Peyer's patch (tissue), 4 donors: ENCODE measurements around the gene PROM1. TPM values are rescaled to one million over a fixed set of nuclear protein-coding genes. Genes with fewer than 3 reads are reported as not detected.

Experiments
- DNase-seq, 3 donors: peaks; one replicate each; pipeline ENCODE4 v3.0.0-alpha.2; 2017 to 2019
- H3K27ac ChIP-seq, 4 donors: fragments of 200-600 bp; sonication (generic); one replicate each; pipeline ENCODE4 v1.5.1; 2016 to 2019
- H3K27me3 ChIP-seq, 2 donors: fragments of 200-600 bp; sonication (generic); one replicate each; pipeline ENCODE4 v1.5.1; 2019
- H3K36me3 ChIP-seq, 3 donors: fragments of 200-600 bp; sonication (generic); one replicate each; pipeline ENCODE4 v1.5.1; 2016 to 2019
- H3K4me1 ChIP-seq, 4 donors: fragments of 200-600 bp; sonication (generic); one replicate each; pipeline ENCODE4 v1.5.1; 2016 to 2019
- H3K4me3 ChIP-seq, 4 donors: fragments of 200-600 bp; sonication (generic); 1 replicate in 3 of 4; 2 replicates in 1 of 4; pipeline ENCODE4 v1.5.1; 2016 to 2019; ENCODE audit warnings: mild to moderate bottlenecking in 1 of 4
- H3K9me3 ChIP-seq, 4 donors: fragments of 200-600 bp; sonication (generic); one replicate each; pipeline ENCODE4 v1.5.1; 2016 to 2019; ENCODE audit warnings: mild to moderate bottlenecking in 1 of 4
- POLR2A ChIP-seq, 2 donors: fragments of 450-650 bp; IDR thresholded peaks; one replicate each; pipeline ENCODE4 v1.5.1; 2017; ENCODE audit warnings: antibody characterized with exemption in 2 of 2, mild to moderate bottlenecking in 2 of 2, moderate library complexity in 2 of 2
- total RNA-seq, 4 donors: library from RNA; depleted of rRNA; stranded (reverse); fragments of >200 nt; gene quantifications; one replicate each; pipeline ENCODE4 v1.1.0, GENCODE V29; 2016
- TF ChIP-seq, protein P1 (sequence below), 6 experiments: fragments of 450-650 bp in 4 of 6; fragments of 200-600 bp in 2 of 6; sonication (generic) in 1 of 6; IDR thresholded peaks; one replicate each; pipeline ENCODE4 v1.5.1; 2017 to 2019; ENCODE audit warnings: antibody characterized with exemption in 6 of 6, mild to moderate bottlenecking in 3 of 6, moderate library complexity in 1 of 6

The PROM1 gene
- total RNA-seq, 4 donors from 2014 or later: 33.8 to 128 (median 58.9) TPM

GRCh38 chr4:16114546-16114945, 30.7 kb upstream of the PROM1 start:
- no peaks in the 10 kb centered on the region for H3K4me1 ChIP-seq
- no peak for TF ChIP-seq POLR2A (IDR thresholded peaks at IDR 0.05)
- TF ChIP-seq, protein P1, sequence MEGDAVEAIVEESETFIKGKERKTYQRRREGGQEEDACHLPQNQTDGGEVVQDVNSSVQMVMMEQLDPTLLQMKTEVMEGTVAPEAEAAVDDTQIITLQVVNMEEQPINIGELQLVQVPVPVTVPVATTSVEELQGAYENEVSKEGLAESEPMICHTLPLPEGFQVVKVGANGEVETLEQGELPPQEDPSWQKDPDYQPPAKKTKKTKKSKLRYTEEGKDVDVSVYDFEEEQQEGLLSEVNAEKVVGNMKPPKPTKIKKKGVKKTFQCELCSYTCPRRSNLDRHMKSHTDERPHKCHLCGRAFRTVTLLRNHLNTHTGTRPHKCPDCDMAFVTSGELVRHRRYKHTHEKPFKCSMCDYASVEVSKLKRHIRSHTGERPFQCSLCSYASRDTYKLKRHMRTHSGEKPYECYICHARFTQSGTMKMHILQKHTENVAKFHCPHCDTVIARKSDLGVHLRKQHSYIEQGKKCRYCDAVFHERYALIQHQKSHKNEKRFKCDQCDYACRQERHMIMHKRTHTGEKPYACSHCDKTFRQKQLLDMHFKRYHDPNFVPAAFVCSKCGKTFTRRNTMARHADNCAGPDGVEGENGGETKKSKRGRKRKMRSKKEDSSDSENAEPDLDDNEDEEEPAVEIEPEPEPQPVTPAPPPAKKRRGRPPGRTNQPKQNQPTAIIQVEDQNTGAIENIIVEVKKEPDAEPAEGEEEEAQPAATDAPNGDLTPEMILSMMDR (IDR thresholded peaks at IDR 0.05): no peak
- no peak for DNase-seq
- no peaks in the 10 kb centered on the region for H3K36me3 ChIP-seq
- H3K27me3 ChIP-seq: no peaks in the 10 kb centered on the region
- H3K27ac ChIP-seq: no peak overlapping the region
- no peak overlapping the region for H3K4me3 ChIP-seq
- H3K9me3 ChIP-seq: no peaks in the 10 kb centered on the region

- Histone ChIP-seq H3K9me3 (no peaks in the 10 kb centered on the region), H3K27me3 (no peaks in the 10 kb centered on the region), H3K4me1 (no peaks in the 10 kb centered on the region), H3K36me3 (no peaks in the 10 kb centered on the region), H3K4me3 (no peak overlapping the region), H3K27ac (no peak overlapping the region)
- TF ChIP-seq, protein P1 (IDR thresholded peaks at IDR 0.05): no peak
- TF ChIP-seq POLR2A (IDR thresholded peaks at IDR 0.05): no peak
- DNase-seq: no peak
Observed at GRCh38 chr4:16113741-16114140, 29.9 kb upstream of the PROM1 start.

- DNase-seq: no peak
- H3K4me1 ChIP-seq: no peaks in the 10 kb centered on the region
- no peaks in the 10 kb centered on the region for H3K9me3 ChIP-seq
- H3K27me3 ChIP-seq: no peaks in the 10 kb centered on the region
- no peak for TF ChIP-seq POLR2A (IDR thresholded peaks at IDR 0.05)
- TF ChIP-seq, protein P1 (IDR thresholded peaks at IDR 0.05): no peak
- no peak overlapping the region for H3K4me3 ChIP-seq
- no peak overlapping the region for H3K27ac ChIP-seq
- H3K36me3 ChIP-seq: no peaks in the 10 kb centered on the region
Observed at GRCh38 chr4:16111533-16111932, 27.7 kb upstream of the PROM1 start.

DNA sequence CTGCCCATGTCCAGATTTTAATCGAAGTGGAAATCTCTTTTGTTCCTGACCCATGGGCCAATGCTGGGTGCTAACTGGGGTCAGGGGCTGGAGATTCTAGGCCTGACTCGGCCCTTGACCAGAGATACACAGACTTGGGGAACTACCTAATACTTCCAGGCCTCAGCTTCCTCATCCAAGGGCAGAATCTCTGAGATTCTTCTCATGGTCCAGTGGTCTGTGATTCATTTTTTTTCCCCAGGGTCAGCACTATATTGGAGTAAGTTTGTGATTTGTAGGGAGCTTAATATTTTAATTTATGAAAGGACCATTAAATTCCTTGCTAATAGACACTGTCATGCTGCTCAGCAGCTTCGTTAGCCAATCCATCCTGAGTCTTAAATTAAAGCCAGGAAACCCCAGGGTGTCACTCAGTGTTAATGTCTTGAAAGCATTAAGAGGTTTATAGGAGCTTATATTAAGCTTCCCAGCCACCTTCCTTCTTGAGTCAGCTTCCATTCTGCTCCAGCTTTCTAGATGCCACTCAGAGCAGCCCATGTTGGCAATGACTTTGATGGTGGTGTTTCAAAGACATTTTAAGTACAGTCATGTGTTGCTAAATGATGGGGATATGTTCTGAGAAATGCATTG, 27.0 kb upstream of the PROM1 start:
- Histone ChIP-seq H3K36me3 (no peaks in the 10 kb centered on the region), H3K4me1 (no peaks in the 10 kb centered on the region), H3K27me3 (no peaks in the 10 kb centered on the region), H3K9me3 (no peaks in the 10 kb centered on the region), H3K4me3 (no peak overlapping the region), H3K27ac (no peak overlapping the region)
- no peak for DNase-seq
- TF ChIP-seq POLR2A (IDR thresholded peaks at IDR 0.05): no peak
- TF ChIP-seq, protein P1 (IDR thresholded peaks at IDR 0.05): no peak

- TF ChIP-seq, protein P1 (IDR thresholded peaks at IDR 0.05): no peak
- TF ChIP-seq POLR2A (IDR thresholded peaks at IDR 0.05): no peak
- no peak overlapping the region for H3K27ac ChIP-seq
- no peaks in the 10 kb centered on the region for H3K36me3 ChIP-seq
- H3K9me3 ChIP-seq: no peaks in the 10 kb centered on the region
- no peak overlapping the region for H3K4me3 ChIP-seq
- no peaks in the 10 kb centered on the region for H3K27me3 ChIP-seq
- H3K4me1 ChIP-seq: no peaks in the 10 kb centered on the region
- no peak for DNase-seq
Observed at GRCh38 chr4:16110199-16110598, 26.4 kb upstream of the PROM1 start.

DNA sequence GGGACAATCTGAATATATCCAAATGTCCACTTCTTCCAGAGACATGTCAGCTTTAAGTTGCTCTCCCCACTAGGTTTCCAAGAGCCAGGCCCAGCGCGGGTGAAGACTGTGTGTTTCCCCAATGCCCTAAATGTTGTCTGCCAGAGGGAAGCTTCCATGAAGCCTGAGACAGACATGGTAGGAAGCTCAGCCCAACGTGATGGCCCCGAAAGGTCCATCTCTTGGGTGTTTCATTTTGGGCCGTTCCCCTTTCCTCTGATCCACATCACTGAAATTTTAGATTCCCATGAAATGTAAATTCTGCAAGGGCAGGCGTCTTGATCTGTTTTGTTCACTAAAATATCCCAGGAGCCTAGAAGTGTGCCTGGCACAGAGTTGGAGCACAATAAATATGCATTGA, 25.4 kb upstream of the PROM1 start:
- TF ChIP-seq, protein P1 (IDR thresholded peaks at IDR 0.05): no peak
- TF ChIP-seq POLR2A (IDR thresholded peaks at IDR 0.05): no peak
- no peaks in the 10 kb centered on the region for H3K4me1 ChIP-seq
- H3K36me3 ChIP-seq: no peaks in the 10 kb centered on the region
- no peak overlapping the region for H3K27ac ChIP-seq
- DNase-seq: no peak
- H3K9me3 ChIP-seq: no peaks in the 10 kb centered on the region
- no peak overlapping the region for H3K4me3 ChIP-seq
- H3K27me3 ChIP-seq: no peaks in the 10 kb centered on the region
